Uterus (tissue), 4 donors: ENCODE measurements around the gene RAI1. TPM values are rescaled to one million over a fixed set of nuclear protein-coding genes. Genes with fewer than 3 reads are reported as not detected.

Source experiments
- DNase-seq, 2 donors: peaks; one replicate each; pipeline ENCODE4 v3.0.0-alpha.2; 2019 to 2020
- H3K27ac ChIP-seq, 2 donors: fragments of 200-600 bp; sonication (generic); 1 replicate in 1 of 2; 2 replicates in 1 of 2; pipeline ENCODE4 v1.5.1; 2016 to 2018
- H3K27me3 ChIP-seq, 2 donors: fragments of 200-600 bp; sonication (generic); one replicate each; pipeline ENCODE4 v1.5.1; 2018 to 2019; ENCODE audit warnings: control low read depth in 1 of 2
- H3K36me3 ChIP-seq, 2 donors: fragments of 200-600 bp; sonication (generic); one replicate each; pipeline ENCODE4 v1.5.1; 2019; ENCODE audit warnings: control low read depth in 1 of 2
- H3K4me1 ChIP-seq, 2 donors: fragments of 200-600 bp; sonication (generic); one replicate each; pipeline ENCODE4 v1.5.1; 2018 to 2019; ENCODE audit warnings: control low read depth in 1 of 2
- H3K4me3 ChIP-seq, 2 donors: fragments of 200-600 bp; sonication (generic); 1 replicate in 1 of 2; 2 replicates in 1 of 2; pipeline ENCODE4 v1.5.1; 2018 to 2019; ENCODE audit warnings: mild to moderate bottlenecking in 1 of 2
- H3K9me3 ChIP-seq, 2 donors: fragments of 200-600 bp; sonication (generic); one replicate each; pipeline ENCODE4 v1.5.1; 2019; ENCODE audit warnings: control low read depth in 1 of 2
- POLR2A ChIP-seq, 2 donors: fragments of 450-650 bp; IDR thresholded peaks; one replicate each; pipeline ENCODE4 v1.6.1; 2016; ENCODE audit warnings: antibody characterized with exemption in 2 of 2, mild to moderate bottlenecking in 1 of 2, moderate library complexity in 1 of 2
- intact Hi-C: fragments of 100-400 bp; cut with DNase I; formaldehyde crosslinking; loops from one replicate; pipeline ENCODE4 v1.15.1; 2023; ENCODE audit warnings: low total_unique reads
- total RNA-seq, 4 donors: library from RNA; depleted of rRNA in 3 of 4; stranded (reverse); fragments of >200 nt in 3 of 4; gene quantifications; one replicate each; pipeline versions ENCODE4 v1.1.0 to v1.2.4, GENCODE V29; 2014 to 2023
- TF ChIP-seq, protein P1 (sequence below), 4 experiments: fragments of 200-600 bp in 2 of 4; fragments of 450-650 bp in 2 of 4; sonication (generic) in 2 of 4; IDR thresholded peaks; one replicate each; pipeline ENCODE4 v1.5.1; 2016 to 2019; ENCODE audit warnings: antibody characterized with exemption in 4 of 4, mild to moderate bottlenecking in 2 of 4, moderate library complexity in 1 of 4
- donor health status: DM: yes; HTN: yes; CAD: no.

RAI1 gene
- total RNA-seq, 4 donors from 2014 or later, result 10.0 to 66.1 (median 15.3) TPM

DNA sequence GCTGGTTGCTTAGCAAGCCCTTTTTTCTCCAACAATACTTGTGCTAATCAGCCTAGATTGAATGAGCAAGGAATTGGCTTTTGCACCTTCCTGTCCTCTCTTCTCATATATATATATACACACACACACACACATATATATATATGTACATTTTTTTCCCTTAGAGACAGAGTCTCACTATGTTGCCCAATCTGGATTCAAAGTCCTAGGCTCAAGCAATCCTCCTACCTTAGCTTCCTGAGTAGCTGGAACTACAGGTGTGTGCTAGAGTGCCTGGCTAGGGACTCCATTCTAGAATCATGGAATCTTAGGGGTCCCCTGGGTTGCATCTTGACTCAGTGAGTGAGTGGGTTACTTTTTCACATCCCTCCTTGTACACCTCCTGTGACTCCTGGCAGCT lies 27.0 kb downstream of the RAI1 start:
- TF ChIP-seq, protein P1, sequence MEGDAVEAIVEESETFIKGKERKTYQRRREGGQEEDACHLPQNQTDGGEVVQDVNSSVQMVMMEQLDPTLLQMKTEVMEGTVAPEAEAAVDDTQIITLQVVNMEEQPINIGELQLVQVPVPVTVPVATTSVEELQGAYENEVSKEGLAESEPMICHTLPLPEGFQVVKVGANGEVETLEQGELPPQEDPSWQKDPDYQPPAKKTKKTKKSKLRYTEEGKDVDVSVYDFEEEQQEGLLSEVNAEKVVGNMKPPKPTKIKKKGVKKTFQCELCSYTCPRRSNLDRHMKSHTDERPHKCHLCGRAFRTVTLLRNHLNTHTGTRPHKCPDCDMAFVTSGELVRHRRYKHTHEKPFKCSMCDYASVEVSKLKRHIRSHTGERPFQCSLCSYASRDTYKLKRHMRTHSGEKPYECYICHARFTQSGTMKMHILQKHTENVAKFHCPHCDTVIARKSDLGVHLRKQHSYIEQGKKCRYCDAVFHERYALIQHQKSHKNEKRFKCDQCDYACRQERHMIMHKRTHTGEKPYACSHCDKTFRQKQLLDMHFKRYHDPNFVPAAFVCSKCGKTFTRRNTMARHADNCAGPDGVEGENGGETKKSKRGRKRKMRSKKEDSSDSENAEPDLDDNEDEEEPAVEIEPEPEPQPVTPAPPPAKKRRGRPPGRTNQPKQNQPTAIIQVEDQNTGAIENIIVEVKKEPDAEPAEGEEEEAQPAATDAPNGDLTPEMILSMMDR (IDR thresholded peaks at IDR 0.05), result no peak
- TF ChIP-seq POLR2A (IDR thresholded peaks at IDR 0.05), result no peak
- no peaks in the 10 kb centered on the region for H3K27me3 ChIP-seq
- no peak for DNase-seq
- H3K4me3 ChIP-seq, result no peak overlapping the region
- intact Hi-C loops, result no loop called here
- no peaks in the 10 kb centered on the region for H3K36me3 ChIP-seq
- H3K4me1 ChIP-seq, result peaks cover 0 to 7% of the 10 kb centered on the region in 2 donors
- no peak overlapping the region for H3K27ac ChIP-seq
- no peaks in the 10 kb centered on the region for H3K9me3 ChIP-seq

DNA sequence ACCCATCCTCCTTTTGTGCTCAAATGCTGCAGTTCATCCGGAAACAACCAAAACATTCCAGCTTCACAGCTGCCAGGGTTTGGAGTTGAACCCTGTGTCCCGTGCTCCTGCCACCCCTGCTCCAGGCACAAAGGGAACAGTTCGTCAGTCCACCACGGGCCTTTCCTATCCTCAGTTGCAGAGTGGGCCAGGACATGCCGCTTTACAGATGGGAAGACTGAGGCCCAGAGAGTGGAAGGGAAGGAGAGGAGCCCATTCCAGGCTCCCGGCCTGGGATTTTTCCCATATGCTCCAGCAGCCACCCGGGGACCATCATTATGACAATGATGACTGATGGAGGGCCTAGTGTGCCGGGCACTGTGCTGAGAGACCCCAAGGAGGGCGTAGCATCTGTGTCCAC lies 27.6 kb downstream of the RAI1 start:
- no peak for DNase-seq
- intact Hi-C loops, result no loop called here
- Histone ChIP-seq H3K9me3 (no peaks in the 10 kb centered on the region), H3K27ac (no peak overlapping the region), H3K4me1 (peaks cover 0 to 10% of the 10 kb centered on the region in 2 donors), H3K36me3 (no peaks in the 10 kb centered on the region), H3K27me3 (no peaks in the 10 kb centered on the region), H3K4me3 (no peak overlapping the region)
- TF ChIP-seq, protein P1 (IDR thresholded peaks at IDR 0.05), result no peak
- TF ChIP-seq POLR2A (IDR thresholded peaks at IDR 0.05), result no peak

DNA sequence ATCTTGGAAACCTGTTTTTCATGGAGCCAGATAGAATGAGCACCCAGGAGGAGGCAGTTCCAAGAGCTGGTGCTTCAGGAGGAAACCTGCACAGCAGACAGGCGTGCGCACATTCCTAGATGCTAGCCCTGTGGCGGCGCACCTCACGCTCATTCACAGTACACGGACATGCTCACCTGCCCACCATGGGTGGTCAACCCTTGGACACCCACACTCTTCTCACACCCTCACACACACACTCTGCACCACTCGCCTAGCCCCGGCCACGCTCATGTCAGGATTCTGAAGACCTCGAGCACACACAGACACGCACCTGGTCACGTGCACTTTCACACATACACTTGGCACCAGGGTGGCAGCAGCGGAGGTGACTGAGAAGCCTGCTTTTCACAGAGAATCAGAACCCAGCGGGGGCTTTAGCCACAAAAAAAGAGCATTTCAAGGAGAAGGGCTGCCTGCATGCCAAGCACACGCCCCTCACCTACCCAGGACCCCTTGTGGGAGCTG lies 28.6 kb downstream of the RAI1 start:
- intact Hi-C loops, result no loop called here
- peak overlapping the region; percentile 75 to 77 for H3K27ac ChIP-seq
- H3K27me3 ChIP-seq, result no peaks in the 10 kb centered on the region
- peaks cover 0 to 13% of the 10 kb centered on the region in 2 donors for H3K4me1 ChIP-seq
- H3K4me3 ChIP-seq, result no peak overlapping the region
- no peaks in the 10 kb centered on the region for H3K9me3 ChIP-seq
- TF ChIP-seq, protein P1 (IDR thresholded peaks at IDR 0.05), result no peak
- no peak for TF ChIP-seq POLR2A (IDR thresholded peaks at IDR 0.05)
- H3K36me3 ChIP-seq, result no peaks in the 10 kb centered on the region
- DNase-seq, result no peak

DNA sequence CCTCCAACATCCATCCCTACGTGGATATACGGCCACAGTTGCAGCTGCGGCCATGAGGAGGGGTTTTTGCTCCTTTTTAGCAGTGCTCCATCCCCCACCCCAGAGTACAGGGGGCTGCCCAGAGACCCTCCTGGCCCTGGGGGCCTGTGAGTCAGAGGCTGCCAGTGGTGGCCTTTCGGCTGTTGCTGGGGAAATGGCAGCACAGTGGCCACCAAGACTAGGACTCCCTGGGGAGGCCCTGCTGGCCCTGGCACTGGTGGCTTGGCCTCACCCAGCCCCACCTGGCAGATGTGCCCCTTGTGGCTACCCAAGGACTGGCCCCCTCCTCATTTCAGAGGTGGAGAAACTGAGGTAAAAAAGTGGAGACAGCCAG lies 29.1 kb downstream of the RAI1 start:
- Histone ChIP-seq H3K4me1 (peaks cover 0 to 13% of the 10 kb centered on the region in 2 donors), H3K4me3 (no peak overlapping the region), H3K36me3 (no peaks in the 10 kb centered on the region), H3K27ac (peak overlapping the region; percentile 75 to 77), H3K27me3 (no peaks in the 10 kb centered on the region), H3K9me3 (no peaks in the 10 kb centered on the region)
- intact Hi-C loops, result no loop called here
- TF ChIP-seq, protein P1 (IDR thresholded peaks at IDR 0.05), result no peak
- no peak for TF ChIP-seq POLR2A (IDR thresholded peaks at IDR 0.05)
- no peak for DNase-seq

DNA sequence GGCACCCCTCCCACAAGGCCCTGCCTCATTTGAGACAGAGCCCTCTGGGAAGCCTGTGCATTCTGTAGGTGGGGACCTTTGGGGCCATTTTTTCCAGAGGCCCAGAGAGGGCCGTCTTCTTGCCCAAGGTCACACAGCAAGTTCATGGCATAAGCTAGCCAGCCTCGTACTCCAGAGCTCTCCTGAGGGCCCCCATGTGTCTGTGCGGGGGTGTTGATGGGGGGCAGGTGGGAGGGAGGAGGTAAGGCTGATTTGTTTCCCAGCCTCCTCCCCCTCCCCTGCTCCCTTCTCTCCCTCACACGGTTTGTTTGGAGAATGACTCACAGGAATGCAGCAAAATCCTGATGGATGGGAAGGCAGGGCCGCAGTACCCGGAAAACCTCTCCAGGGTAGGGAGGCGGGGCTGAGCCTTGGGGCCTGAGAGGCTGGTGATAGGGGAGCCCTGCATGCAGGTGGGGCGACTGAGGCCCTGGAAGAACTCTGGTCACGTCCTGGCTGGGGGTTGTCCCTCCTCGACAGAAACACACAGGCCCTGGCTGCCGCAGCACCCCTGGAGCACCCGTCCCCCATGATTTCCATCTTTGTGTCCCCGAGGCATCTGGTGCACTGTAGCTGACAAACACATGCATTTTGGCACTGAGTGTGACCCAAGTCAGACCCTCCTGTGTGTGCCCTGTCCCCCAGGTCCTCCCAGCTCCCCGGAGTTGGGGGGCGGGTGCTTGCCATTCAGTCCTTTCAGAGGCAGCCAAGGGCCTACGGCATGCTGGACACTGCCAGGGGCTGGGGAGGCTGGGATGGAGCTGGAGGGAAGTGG lies 29.7 kb downstream of the RAI1 start:
- TF ChIP-seq, protein P1 (IDR thresholded peaks at IDR 0.05), result no peak
- TF ChIP-seq POLR2A (IDR thresholded peaks at IDR 0.05), result no peak
- Histone ChIP-seq H3K27ac (peak overlapping the region; percentile 75 to 77), H3K4me3 (no peak overlapping the region), H3K9me3 (no peaks in the 10 kb centered on the region), H3K27me3 (no peaks in the 10 kb centered on the region), H3K4me1 (peaks cover 0 to 13% of the 10 kb centered on the region in 2 donors), H3K36me3 (no peaks in the 10 kb centered on the region)
- intact Hi-C loops, result no loop called here
- DNase-seq, result peak; percentile 66 to 82
